Aorta (tissue), 5 donors: ENCODE results near the gene PAK1. TPM values are rescaled to one million over a fixed set of nuclear protein-coding genes. Genes with fewer than 3 reads are reported as not detected.

ENCODE experiments used
- ATAC-seq: fragments of 200-7000 bp; cut with Tn5 transposase; one replicate; pipeline ENCODE4 v1.9.1; 2022; ENCODE audit warnings: moderate library complexity; ENCODE audit not compliant: low FRiP score
- DNase-seq, 2 donors: peaks; one replicate each; pipeline ENCODE4 v3.0.0-alpha.2; 2020
- H3K27ac ChIP-seq, 2 donors: one replicate each; pipeline ENCODE4 v1.5.1; 2013; ENCODE audit warnings: low read length in 2 of 2, mild to moderate bottlenecking in 2 of 2, moderate library complexity in 2 of 2, control low read depth in 1 of 2, inconsistent platforms in 1 of 2, low read depth in 1 of 2
- H3K27me3 ChIP-seq, 2 donors: one replicate each; pipeline ENCODE4 v1.6.1; 2013; ENCODE audit warnings: control low read depth in 1 of 2, low read length in 1 of 2, mild to moderate bottlenecking in 1 of 2, moderate library complexity in 1 of 2; ENCODE audit not compliant: insufficient read depth in 2 of 2, control insufficient read depth in 1 of 2
- H3K36me3 ChIP-seq, 2 donors: one replicate each; pipeline ENCODE4 v1.6.1; 2013; ENCODE audit warnings: control low read depth in 1 of 2, low read length in 1 of 2, mild to moderate bottlenecking in 1 of 2; ENCODE audit not compliant: insufficient read depth in 2 of 2, control insufficient read depth in 1 of 2
- H3K4me1 ChIP-seq, 2 donors: one replicate each; pipeline ENCODE4 v1.6.1; 2013; ENCODE audit warnings: low read length in 2 of 2, control low read depth in 1 of 2, mild to moderate bottlenecking in 1 of 2, moderate library complexity in 1 of 2; ENCODE audit not compliant: insufficient read depth in 2 of 2, control insufficient read depth in 1 of 2
- H3K4me3 ChIP-seq, 2 donors: one replicate each; pipeline ENCODE4 v1.5.1; 2013; ENCODE audit warnings: low read length in 2 of 2, control low read depth in 1 of 2, mild to moderate bottlenecking in 1 of 2
- H3K9me3 ChIP-seq: one replicate; pipeline ENCODE4 v1.6.1; 2013; ENCODE audit warnings: mild to moderate bottlenecking, low read length; ENCODE audit not compliant: control insufficient read depth
- WGBS, 2 donors: extraction: QIAGEN DNeasy Blood & Tissue Kit; methylation state at CpG; one replicate each; pipeline ENCODE4 v1.1.7; 2013; 5-methylcytosine and 5-hydroxymethylcytosine counted together
- intact Hi-C, 2 donors: fragments of 100-400 bp; cut with DNase I; formaldehyde crosslinking; loops; one replicate each; pipeline versions ENCODE4 v1.14.2 to v1.15.0; 2022
- long read RNA-seq, 2 donors: library from polyadenylated mRNA; unstranded; transcript quantifications; one replicate each; pipeline ENCODE4 v2.0.0, GENCODE V29; 2020 to 2021
- polyA plus RNA-seq, 2 donors: library from polyadenylated mRNA; stranded (reverse); fragments of 200-250 nt; gene quantifications; one replicate each; pipeline ENCODE4 v1.2.3, GENCODE V29; 2013
- total RNA-seq, 2 donors: library from RNA; stranded (reverse); fragmentation: NEBNext Ultra II Directional; extraction: Animal tissue kit (Norgen Biotek cat#: 25700); gene quantifications; one replicate each; pipeline ENCODE4 v1.2.1, GENCODE V29; 2021
- donor health status: healthy with polysubstance abuse.
- donor health status: Bipolar disorder and iron deficiency.
- donor health status: DM: no; HTN: no; CAD: no.
- donor health status: DM: no; HTN: no; CAD: no.
- donor health status: DM: yes; HTN: yes; CAD: no.

Gene PAK1
- total RNA-seq (10 to 100 TPM; 27.0 to 42.6 TPM), polyA plus RNA-seq (10 to 100 TPM in 1 of 2 donors, 1 to 10 TPM in 1; 9.4 to 11.8 TPM)
- long read RNA-seq, donor 1, transcript PAK1-202 (15 exons, 3,737 nt) = major isoform, 10 of 53 reads
- long read RNA-seq, donor 1, partial matches to known transcripts = 4 of 53 reads
- long read RNA-seq, donor 1, other reads (novel, unspliced or antisense) = 39 of 53 reads
- long read RNA-seq, donor 2, partial matches to known transcripts = 3 of 27 reads
- long read RNA-seq, donor 2, other reads (novel, unspliced or antisense) = 22 of 27 reads

- WGBS, 2 donors = 1% methylated on average over 46 to 72 of the region's 72 CpGs
- ATAC-seq = peak; percentile 85
- no peak within 1 kb of the TSS for H3K27ac ChIP-seq
These were observed at the start of gene PAK1 for GRCh38 chr11:77473801-77474683. PAK1 (minus strand) TSS chr11:77474094; CDS start chr11:77392520, 81,574 bp downstream.

GRCh38 chr11:77522215-77522614 lies 48.3 kb upstream of the PAK1 start:
- Histone ChIP-seq H3K27me3 (no peaks in the 10 kb centered on the region), H3K9me3 (no peaks in the 10 kb centered on the region), H3K4me1 (no peaks in the 10 kb centered on the region), H3K36me3 (no peaks in the 10 kb centered on the region), H3K4me3 (no peak overlapping the region), H3K27ac (no peak overlapping the region)
- intact Hi-C loops = no loop called here
- ATAC-seq = no peak
- DNase-seq = no peak

More at GRCh38 chr11:77473801-77474683, at the start of gene PAK1:
- intact Hi-C loops = loop anchor here in 1 of 2 donors (5.0 kb wide), 1 partner anchor 62 kb away; no protein-coding TSS in a partner anchor
- DNase-seq = peak; percentile 89 to 97
- Histone ChIP-seq H3K4me3 (peak within 1 kb of the TSS; percentile 39 to 55), H3K36me3 (no peaks in the 10 kb centered on the region), H3K9me3 (no peaks in the 10 kb centered on the region), H3K4me1 (no peaks in the 10 kb centered on the region), H3K27me3 (no peaks in the 10 kb centered on the region)

- no peaks in the 10 kb centered on the region for H3K4me1 ChIP-seq
- no peaks in the 10 kb centered on the region for H3K36me3 ChIP-seq
- DNase-seq (no peak), ATAC-seq (no peak)
- H3K27ac ChIP-seq = no peak overlapping the region
- intact Hi-C loops = no loop called here
- H3K27me3 ChIP-seq = no peaks in the 10 kb centered on the region
- WGBS, 2 donors = 79 to 100% methylated on average over 1 to 3 of the region's 3 CpGs
- H3K9me3 ChIP-seq = no peaks in the 10 kb centered on the region
- H3K4me3 ChIP-seq = no peak overlapping the region
These were observed 46.0 kb upstream of the PAK1 start for GRCh38 chr11:77519847-77520246.

GRCh38 chr11:77518471-77518870 lies 44.6 kb upstream of the PAK1 start:
- 76 to 83% methylated on average over 2 of the region's 2 CpGs for WGBS, 2 donors

GRCh38 chr11:77517753-77518152 lies 43.9 kb upstream of the PAK1 start:
- ATAC-seq (no peak), DNase-seq (no peak)
- H3K27ac ChIP-seq = no peak overlapping the region
- H3K4me3 ChIP-seq = no peak overlapping the region
- intact Hi-C loops = no loop called here
- no peaks in the 10 kb centered on the region for H3K27me3 ChIP-seq
- WGBS, 2 donors = 88 to 94% methylated on average over 3 of the region's 3 CpGs
- H3K36me3 ChIP-seq = no peaks in the 10 kb centered on the region
- H3K4me1 ChIP-seq = no peaks in the 10 kb centered on the region
- no peaks in the 10 kb centered on the region for H3K9me3 ChIP-seq

More at GRCh38 chr11:77518471-77518870, 44.6 kb upstream of the PAK1 start:
- Histone ChIP-seq H3K9me3 (no peaks in the 10 kb centered on the region), H3K27me3 (no peaks in the 10 kb centered on the region), H3K4me1 (no peaks in the 10 kb centered on the region), H3K27ac (no peak overlapping the region), H3K4me3 (no peak overlapping the region), H3K36me3 (no peaks in the 10 kb centered on the region)
- ATAC-seq = no peak
- intact Hi-C loops = no loop called here
- DNase-seq = no peak

- no peak overlapping the region for H3K27ac ChIP-seq
- WGBS, 2 donors = 86 to 88% methylated on average over 2 of the region's 2 CpGs
- no peaks in the 10 kb centered on the region for H3K9me3 ChIP-seq
- no peaks in the 10 kb centered on the region for H3K4me1 ChIP-seq
- intact Hi-C loops = no loop called here
- DNase-seq (no peak), ATAC-seq (no peak)
- H3K4me3 ChIP-seq = no peak overlapping the region
- no peaks in the 10 kb centered on the region for H3K27me3 ChIP-seq
- H3K36me3 ChIP-seq = no peaks in the 10 kb centered on the region
These were observed 43.3 kb upstream of the PAK1 start for GRCh38 chr11:77517226-77517625.

- Histone ChIP-seq H3K4me1 (no peaks in the 10 kb centered on the region), H3K27ac (no peak overlapping the region), H3K27me3 (peaks cover 0 to 3% of the 10 kb centered on the region in 2 donors), H3K36me3 (no peaks in the 10 kb centered on the region), H3K9me3 (no peaks in the 10 kb centered on the region), H3K4me3 (no peak overlapping the region)
- DNase-seq (no peak), ATAC-seq (no peak)
- intact Hi-C loops = no loop called here
- 89 to 91% methylated on average over 3 of the region's 3 CpGs for WGBS, 2 donors
These were observed 41.6 kb upstream of the PAK1 start for GRCh38 chr11:77515483-77515882.

GRCh38 chr11:77515063-77515462 lies 41.2 kb upstream of the PAK1 start:
- Histone ChIP-seq H3K4me1 (no peaks in the 10 kb centered on the region), H3K36me3 (no peaks in the 10 kb centered on the region), H3K27ac (no peak overlapping the region), H3K27me3 (peaks cover 0 to 3% of the 10 kb centered on the region in 2 donors), H3K4me3 (no peak overlapping the region), H3K9me3 (no peaks in the 10 kb centered on the region)
- ATAC-seq = no peak
- WGBS, 2 donors = 84 to 86% methylated on average over 3 of the region's 3 CpGs
- no peak for DNase-seq
- intact Hi-C loops = no loop called here
